Measurements from ENCODE around the gene F8.

Gene F8

DNA sequence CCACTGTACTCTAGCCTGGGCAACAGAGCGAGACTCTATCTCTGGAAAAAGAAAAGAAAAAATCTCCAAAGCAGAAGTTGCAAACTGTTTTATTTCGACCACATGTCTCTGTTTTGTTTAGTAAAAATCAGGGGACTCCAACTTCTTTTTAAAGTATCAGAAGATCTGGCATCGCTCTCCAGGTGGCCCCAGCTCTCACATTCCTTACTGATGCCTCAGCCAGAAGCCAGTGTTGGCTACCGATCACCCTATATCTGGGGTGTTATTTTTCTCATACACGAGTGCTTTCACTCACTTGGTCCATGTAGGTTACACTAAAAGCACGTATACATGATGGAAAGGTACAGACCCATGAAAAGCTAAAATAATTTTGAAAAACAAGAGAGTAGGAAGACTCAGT lies 225.5 kb downstream of the F8 start:
- Histone ChIP-seq H3K4me3 (ENCODE audit: low read length) (no peak overlapping the region), H3K4me1 (ENCODE audit: insufficient read depth, low read length) (peaks cover 21% of the 10 kb centered on the region), H3K9ac (ENCODE audit: low read depth, low read length) (no peak overlapping the region), H3K9me3 (ENCODE audit: insufficient read depth, low read depth, low read length) (no peaks in the 10 kb centered on the region), H3K27ac (ENCODE audit: low read depth, low read length) (no peak overlapping the region), H3K36me3 (ENCODE audit: insufficient read depth, low read length) (no peaks in the 10 kb centered on the region), H3K27me3 (ENCODE audit: insufficient read depth, low read length) (peaks cover 22% of the 10 kb centered on the region; the same call in 1 of the 2 replicates)
- 62% methylated on average over 5 of the region's 6 CpGs for WGBS

DNA sequence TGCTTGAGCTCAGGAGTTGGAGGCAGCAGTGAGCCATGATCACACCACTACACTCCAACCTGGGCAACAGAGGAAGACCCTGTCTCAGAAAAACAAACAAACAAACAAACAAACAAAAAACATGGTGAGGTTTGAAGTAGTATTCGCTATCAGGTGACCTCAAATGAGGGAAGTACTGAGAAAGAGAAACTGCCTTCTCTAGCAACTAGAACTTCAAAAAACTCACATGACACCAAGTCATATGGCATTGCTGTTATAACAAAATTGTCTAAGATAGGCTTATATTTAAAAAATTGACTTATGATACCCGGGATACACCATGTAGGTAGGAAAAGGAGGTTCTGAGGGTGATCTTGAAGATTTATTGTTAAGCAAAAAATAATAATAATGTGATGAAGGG lies 227.5 kb downstream of the F8 start:
- no peak overlapping the region for H3K4me3 ChIP-seq (ENCODE audit: low read length)
- WGBS, result 100% methylated on average over 1 of the region's 2 CpGs
- H3K36me3 ChIP-seq (ENCODE audit: insufficient read depth, low read length), result no peaks in the 10 kb centered on the region
- H3K27me3 ChIP-seq (ENCODE audit: insufficient read depth, low read length), result peaks cover 4% of the 10 kb centered on the region; the same call in 1 of the 2 replicates
- H3K4me1 ChIP-seq (ENCODE audit: insufficient read depth, low read length), result peaks cover 17% of the 10 kb centered on the region
- no peak overlapping the region for H3K27ac ChIP-seq (ENCODE audit: low read depth, low read length)
- H3K9me3 ChIP-seq (ENCODE audit: insufficient read depth, low read depth, low read length), result no peaks in the 10 kb centered on the region
- H3K9ac ChIP-seq (ENCODE audit: low read depth, low read length), result no peak overlapping the region

DNA sequence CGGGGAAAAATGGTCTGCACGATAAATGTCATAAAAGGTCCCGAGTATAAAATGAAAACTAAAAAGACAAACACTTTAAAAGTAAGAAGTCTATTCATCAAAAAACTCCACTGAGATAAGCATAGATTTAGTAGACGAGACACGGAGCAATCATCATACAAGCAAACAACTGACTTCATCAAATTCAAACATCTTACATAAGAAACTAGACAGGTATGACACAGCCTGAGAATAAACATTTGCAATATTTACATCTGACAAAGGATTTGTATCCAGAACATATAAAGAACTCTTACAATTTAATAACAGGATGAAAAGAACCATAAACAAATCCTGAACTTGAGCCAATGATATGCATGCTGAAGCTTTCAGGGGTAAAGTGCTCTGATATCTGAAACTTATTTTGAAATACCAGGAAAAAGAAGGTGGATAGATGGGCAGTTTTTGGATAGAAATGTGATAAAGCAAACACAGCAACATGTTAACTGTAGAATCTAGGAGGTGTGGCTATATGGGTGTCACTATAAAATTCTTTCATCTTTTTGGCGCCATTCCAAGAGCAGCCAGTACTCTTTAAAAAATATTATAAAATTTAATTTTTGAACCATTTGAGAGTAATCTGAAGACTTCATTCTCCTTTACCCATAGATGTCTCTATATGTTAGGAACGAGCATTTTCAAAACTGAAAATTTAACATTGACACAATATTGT lies 229.3 kb downstream of the F8 start:
- WGBS, result 95% methylated on average over 6 of the region's 7 CpGs
- Histone ChIP-seq H3K4me1 (ENCODE audit: insufficient read depth, low read length) (0 out of 2 replicates have a peak, but pooled peaks cover 7% of the 10 kb centered on the region), H3K9me3 (ENCODE audit: insufficient read depth, low read depth, low read length) (no peaks in the 10 kb centered on the region), H3K36me3 (ENCODE audit: insufficient read depth, low read length) (no peaks in the 10 kb centered on the region), H3K4me3 (ENCODE audit: low read length) (no peak overlapping the region), H3K9ac (ENCODE audit: low read depth, low read length) (no peak overlapping the region), H3K27me3 (ENCODE audit: insufficient read depth, low read length) (peaks cover 4% of the 10 kb centered on the region; the same call in 1 of the 2 replicates), H3K27ac (ENCODE audit: low read depth, low read length) (no peak overlapping the region)

DNA sequence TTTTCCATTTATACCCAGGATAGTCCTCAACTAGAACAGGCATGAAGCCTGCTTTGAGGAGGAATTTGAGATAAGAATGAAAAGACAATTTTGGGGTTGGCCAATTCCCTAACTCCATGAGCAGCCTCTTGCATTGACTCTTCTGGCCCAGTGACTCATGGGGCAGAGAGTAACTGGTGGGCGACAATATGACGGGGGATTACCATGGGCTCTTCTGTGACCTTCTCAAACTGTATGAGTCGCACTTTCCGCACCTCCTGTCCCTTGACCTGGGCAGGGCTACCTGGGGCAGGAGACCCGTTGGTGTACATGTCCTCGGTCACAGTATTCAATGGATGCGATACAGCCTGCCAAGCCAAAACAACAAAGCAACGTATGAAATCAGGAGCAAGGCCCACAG lies 230.6 kb downstream of the F8 start:
- Histone ChIP-seq H3K36me3 (ENCODE audit: insufficient read depth, low read length) (no peaks in the 10 kb centered on the region), H3K9me3 (ENCODE audit: insufficient read depth, low read depth, low read length) (no peaks in the 10 kb centered on the region), H3K27ac (ENCODE audit: low read depth, low read length) (no peak overlapping the region), H3K4me1 (ENCODE audit: insufficient read depth, low read length) (no peaks in the 10 kb centered on the region), H3K4me3 (ENCODE audit: low read length) (no peak overlapping the region), H3K27me3 (ENCODE audit: insufficient read depth, low read length) (no peaks in the 10 kb centered on the region), H3K9ac (ENCODE audit: low read depth, low read length) (no peak overlapping the region)
- 97% methylated on average over 8 of the region's 8 CpGs for WGBS

DNA sequence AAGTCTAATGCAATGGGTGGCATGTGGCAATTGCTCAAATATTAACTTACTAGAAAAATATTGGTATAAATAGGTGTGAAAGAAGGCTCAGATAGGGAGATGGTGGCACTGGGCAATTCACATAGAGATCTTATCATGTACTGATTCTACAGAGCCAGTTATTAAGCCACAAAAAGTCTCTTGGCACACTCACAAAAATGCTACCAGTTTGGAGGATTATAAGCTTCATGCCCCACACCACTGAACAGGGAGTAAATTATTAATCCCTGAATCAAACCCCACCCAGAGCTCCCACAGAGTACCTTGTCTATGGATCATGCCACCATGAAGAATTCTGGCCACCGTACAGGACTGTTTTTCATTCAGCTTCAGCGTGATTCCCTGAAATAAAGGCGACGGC lies 231.1 kb downstream of the F8 start:
- Histone ChIP-seq H3K4me1 (ENCODE audit: insufficient read depth, low read length) (no peaks in the 10 kb centered on the region), H3K27me3 (ENCODE audit: insufficient read depth, low read length) (no peaks in the 10 kb centered on the region), H3K4me3 (ENCODE audit: low read length) (no peak overlapping the region), H3K9ac (ENCODE audit: low read depth, low read length) (no peak overlapping the region), H3K36me3 (ENCODE audit: insufficient read depth, low read length) (no peaks in the 10 kb centered on the region), H3K27ac (ENCODE audit: low read depth, low read length) (no peak overlapping the region), H3K9me3 (ENCODE audit: insufficient read depth, low read depth, low read length) (no peaks in the 10 kb centered on the region)
- 100% methylated on average over 1 of the region's 4 CpGs for WGBS
